Nephron progenitor cell (in vitro differentiated cells): ENCODE data around the gene CDC14B.

Source experiments
- DNase-seq: peaks from one replicate; pipeline ENCODE4 v3.0.0; 2021
- H3K27ac Mint-ChIP-seq: 2 replicates; pipeline ENCODE4 v1.8.0; 2021; ENCODE audit warnings: mild to moderate bottlenecking, moderate library complexity, mixed read lengths
- H3K27me3 Mint-ChIP-seq: 2 replicates; pipeline ENCODE4 v1.8.0; 2021; ENCODE audit warnings: mild to moderate bottlenecking, low read depth, mixed read lengths; ENCODE audit not compliant: poor library complexity
- H3K36me3 Mint-ChIP-seq: 2 replicates; pipeline ENCODE4 v1.8.0; 2021; ENCODE audit warnings: low read depth, mixed read lengths
- H3K4me1 Mint-ChIP-seq: 2 replicates; pipeline ENCODE4 v1.8.0; 2021; ENCODE audit warnings: mixed read lengths
- H3K4me3 Mint-ChIP-seq: 2 replicates; pipeline ENCODE4 v1.8.0; 2021; ENCODE audit warnings: mild to moderate bottlenecking, moderate library complexity, mixed read lengths
- H3K9me3 Mint-ChIP-seq: 2 replicates; pipeline ENCODE4 v1.8.0; 2021; ENCODE audit warnings: mild to moderate bottlenecking, moderate library complexity, mixed read lengths
- TF ChIP-seq, protein P1 (sequence below): fragments of 200-600 bp; sonication (generic); IDR thresholded peaks from 2 replicates; pipeline ENCODE4 v1.5.0; 2021; ENCODE audit warnings: antibody characterized with exemption

Gene CDC14B

DNA sequence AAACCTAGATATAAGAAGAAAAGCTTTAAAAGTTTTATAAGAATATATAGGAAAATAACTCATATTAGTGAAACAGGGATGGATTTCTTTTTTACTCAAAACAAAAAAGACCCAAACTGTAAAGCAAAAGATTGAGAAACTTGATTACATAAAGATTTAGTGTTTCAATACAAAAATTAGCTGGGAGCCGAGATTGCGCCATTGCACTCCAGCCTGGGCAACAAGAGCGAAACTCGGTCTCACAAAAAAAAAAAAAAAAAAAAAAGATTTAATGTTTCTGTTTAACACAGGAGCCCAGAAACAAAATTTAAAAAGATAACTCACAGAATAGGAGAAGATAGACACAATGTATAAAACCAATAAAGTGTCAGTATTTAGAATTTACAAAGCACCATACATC, 45.2 kb downstream of the CDC14B start:
- H3K9me3 Mint-ChIP-seq = no peaks in the 10 kb centered on the region
- peaks cover 3% of the 10 kb centered on the region for H3K4me1 Mint-ChIP-seq
- H3K4me3 Mint-ChIP-seq = no peak overlapping the region
- peak overlapping the region; percentile 6 for H3K27ac Mint-ChIP-seq
- peaks cover 10% of the 10 kb centered on the region for H3K36me3 Mint-ChIP-seq
- H3K27me3 Mint-ChIP-seq = no peaks in the 10 kb centered on the region
- TF ChIP-seq, protein P1, sequence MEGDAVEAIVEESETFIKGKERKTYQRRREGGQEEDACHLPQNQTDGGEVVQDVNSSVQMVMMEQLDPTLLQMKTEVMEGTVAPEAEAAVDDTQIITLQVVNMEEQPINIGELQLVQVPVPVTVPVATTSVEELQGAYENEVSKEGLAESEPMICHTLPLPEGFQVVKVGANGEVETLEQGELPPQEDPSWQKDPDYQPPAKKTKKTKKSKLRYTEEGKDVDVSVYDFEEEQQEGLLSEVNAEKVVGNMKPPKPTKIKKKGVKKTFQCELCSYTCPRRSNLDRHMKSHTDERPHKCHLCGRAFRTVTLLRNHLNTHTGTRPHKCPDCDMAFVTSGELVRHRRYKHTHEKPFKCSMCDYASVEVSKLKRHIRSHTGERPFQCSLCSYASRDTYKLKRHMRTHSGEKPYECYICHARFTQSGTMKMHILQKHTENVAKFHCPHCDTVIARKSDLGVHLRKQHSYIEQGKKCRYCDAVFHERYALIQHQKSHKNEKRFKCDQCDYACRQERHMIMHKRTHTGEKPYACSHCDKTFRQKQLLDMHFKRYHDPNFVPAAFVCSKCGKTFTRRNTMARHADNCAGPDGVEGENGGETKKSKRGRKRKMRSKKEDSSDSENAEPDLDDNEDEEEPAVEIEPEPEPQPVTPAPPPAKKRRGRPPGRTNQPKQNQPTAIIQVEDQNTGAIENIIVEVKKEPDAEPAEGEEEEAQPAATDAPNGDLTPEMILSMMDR = no peak
- DNase-seq = no peak

DNA sequence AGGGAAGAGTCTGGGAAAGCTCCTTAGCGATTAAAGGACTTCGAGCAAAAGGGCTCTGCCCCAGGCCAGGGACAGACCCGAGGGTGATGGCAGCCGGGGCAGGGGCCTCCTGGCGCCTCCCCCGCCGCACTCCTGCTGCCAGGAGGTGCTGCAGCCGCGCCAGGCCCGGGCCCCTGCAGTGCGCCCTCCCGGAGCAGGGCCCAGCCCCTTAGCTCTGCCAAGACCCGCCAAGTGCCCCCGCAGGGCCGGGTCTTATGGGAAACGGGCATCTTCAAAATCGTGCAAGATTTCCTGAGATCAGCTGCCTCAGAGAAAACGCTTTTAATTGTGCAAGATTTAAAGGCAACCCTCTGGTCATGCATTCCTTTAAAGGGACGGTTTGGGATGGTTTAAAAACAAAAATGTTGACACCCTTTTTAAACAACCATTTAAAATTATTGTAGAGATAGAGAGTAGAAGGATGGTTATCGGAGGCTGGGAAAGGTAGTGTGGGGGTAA, 52.4 kb downstream of the CDC14B start:
- Mint-ChIP-seq H3K9me3 (no peaks in the 10 kb centered on the region), H3K27me3 (peaks cover 8% of the 10 kb centered on the region), H3K4me1 (peaks cover 12% of the 10 kb centered on the region), H3K4me3 (peak overlapping the region; percentile 82), H3K36me3 (peaks cover 15% of the 10 kb centered on the region), H3K27ac (no peak overlapping the region)
- DNase-seq = no peak
- TF ChIP-seq, protein P1 = no peak

- peak; percentile 76 for DNase-seq
- Mint-ChIP-seq H3K4me3 (peak overlapping the region; percentile 82), H3K36me3 (peaks cover 21% of the 10 kb centered on the region), H3K27ac (no peak overlapping the region), H3K9me3 (no peaks in the 10 kb centered on the region), H3K4me1 (peaks cover 12% of the 10 kb centered on the region), H3K27me3 (peaks cover 8% of the 10 kb centered on the region)
- TF ChIP-seq, protein P1 = peak; percentile 53
Observed at GRCh38 chr9:96566498-96567202, 53.0 kb downstream of the CDC14B start.

GRCh38 chr9:96565671-96566497, 53.8 kb downstream of the CDC14B start:
- no peak for DNase-seq

GRCh38 chr9:96564217-96564616, 55.4 kb downstream of the CDC14B start:
- H3K9me3 Mint-ChIP-seq = no peaks in the 10 kb centered on the region
- TF ChIP-seq, protein P1 = no peak
- peaks cover 8% of the 10 kb centered on the region for H3K27me3 Mint-ChIP-seq
- H3K4me1 Mint-ChIP-seq = peaks cover 17% of the 10 kb centered on the region
- DNase-seq = no peak
- no peak overlapping the region for H3K4me3 Mint-ChIP-seq
- H3K27ac Mint-ChIP-seq = no peak overlapping the region
- H3K36me3 Mint-ChIP-seq = peaks cover 45% of the 10 kb centered on the region

More at GRCh38 chr9:96565671-96566497, 53.8 kb downstream of the CDC14B start:
- Mint-ChIP-seq H3K4me3 (peak overlapping the region; percentile 82), H3K4me1 (peaks cover 12% of the 10 kb centered on the region), H3K36me3 (peaks cover 29% of the 10 kb centered on the region), H3K9me3 (no peaks in the 10 kb centered on the region), H3K27me3 (peaks cover 8% of the 10 kb centered on the region), H3K27ac (no peak overlapping the region)
- TF ChIP-seq, protein P1 = no peak
